Measurements from ENCODE around the gene DMGDH.

DNA sequence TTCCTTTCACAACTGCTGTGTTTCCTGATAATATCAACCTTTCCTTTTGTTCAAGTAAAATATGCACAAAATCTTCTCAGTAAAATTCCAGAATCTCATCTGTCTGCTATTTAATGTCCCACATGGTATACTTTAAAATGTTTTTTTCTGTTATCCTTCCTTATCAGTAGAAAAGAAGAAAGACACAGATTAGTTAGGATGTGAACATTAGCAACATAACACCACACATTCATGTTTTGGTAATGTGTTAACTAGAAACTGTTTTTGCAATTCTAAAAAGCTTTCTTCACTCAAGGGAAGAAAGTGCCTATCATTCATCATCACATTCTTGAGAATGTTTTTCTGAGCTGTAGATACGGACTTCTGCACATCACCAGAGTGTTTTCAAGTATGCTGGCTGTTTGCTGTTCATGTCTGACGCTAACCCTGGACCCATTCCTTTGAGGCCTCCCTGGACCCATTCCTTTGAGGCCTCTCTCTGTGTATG is 73.9 kb downstream of the DMGDH start:
- TF ChIP-seq POLR2A (IDR thresholded peaks at IDR 0.05) (no peak), EP300 (IDR thresholded peaks at IDR 0.05) (no peak), POLR2AphosphoS5 (IDR thresholded peaks at IDR 0.05) (no peak)
- TF ChIP-seq, protein P1, sequence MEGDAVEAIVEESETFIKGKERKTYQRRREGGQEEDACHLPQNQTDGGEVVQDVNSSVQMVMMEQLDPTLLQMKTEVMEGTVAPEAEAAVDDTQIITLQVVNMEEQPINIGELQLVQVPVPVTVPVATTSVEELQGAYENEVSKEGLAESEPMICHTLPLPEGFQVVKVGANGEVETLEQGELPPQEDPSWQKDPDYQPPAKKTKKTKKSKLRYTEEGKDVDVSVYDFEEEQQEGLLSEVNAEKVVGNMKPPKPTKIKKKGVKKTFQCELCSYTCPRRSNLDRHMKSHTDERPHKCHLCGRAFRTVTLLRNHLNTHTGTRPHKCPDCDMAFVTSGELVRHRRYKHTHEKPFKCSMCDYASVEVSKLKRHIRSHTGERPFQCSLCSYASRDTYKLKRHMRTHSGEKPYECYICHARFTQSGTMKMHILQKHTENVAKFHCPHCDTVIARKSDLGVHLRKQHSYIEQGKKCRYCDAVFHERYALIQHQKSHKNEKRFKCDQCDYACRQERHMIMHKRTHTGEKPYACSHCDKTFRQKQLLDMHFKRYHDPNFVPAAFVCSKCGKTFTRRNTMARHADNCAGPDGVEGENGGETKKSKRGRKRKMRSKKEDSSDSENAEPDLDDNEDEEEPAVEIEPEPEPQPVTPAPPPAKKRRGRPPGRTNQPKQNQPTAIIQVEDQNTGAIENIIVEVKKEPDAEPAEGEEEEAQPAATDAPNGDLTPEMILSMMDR (IDR thresholded peaks at IDR 0.05): no peak

Measured in sigmoid colon (tissue), 4 donors.